A549 (cell line): ENCODE measurements around the gene SKI. TPM values are rescaled to one million over a fixed set of nuclear protein-coding genes. Genes with fewer than 3 reads are reported as not detected.

Experiments
- ATAC-seq, 2 experiments: fragments of 200-7000 bp in 1 of 2; fragments of >200 bp in 1 of 2; cut with Nextera tagmentation in 1 of 2; cut with Tn5 transposase in 1 of 2; 3 replicates each; pipeline versions ENCODE4 v1.8.0 to v1.9.1; 2018 to 2020; ENCODE audit warnings: mild to moderate bottlenecking in 1 of 2, moderate library complexity in 1 of 2
- CTCF ChIA-PET: fragments of 300-600 bp; sonication (Branson Sonifier 250); formaldehyde crosslinking; extraction: SDS; loops from one replicate; lab custom pipeline; 2021; ENCODE audit warnings: antibody characterized with exemption, inconsistent platforms; lab: Yijun Ruan, JAX
- POLR2A ChIA-PET: fragments of 350-600 bp; formaldehyde crosslinking; extraction: SDS; loops from one replicate; lab custom pipeline; 2021; ENCODE audit warnings: antibody characterized with exemption, inconsistent platforms; lab: Yijun Ruan, JAX
- DNase-seq, 2 experiments: peaks; one replicate each; pipeline versions ENCODE4 v3.0.0 to v3.0.0-alpha.2; 2011 to 2016; ENCODE audit warnings: low read depth in 1 of 2, low spot score in 1 of 2
- FAIRE-seq: peaks from 2 replicates; lab custom pipeline; 2011; peaks lifted over from hg19 to GRCh38; lab: Jason Lieb, UNC
- H3K27ac ChIP-seq, 2 experiments: fragments of >200 bp; sonication (Bioruptor Twin); formaldehyde crosslinking; 3 replicates each; pipeline ENCODE4 v1.5.1; 2016 to 2017
- H3K4me1 ChIP-seq: fragments of >200 bp; sonication (Bioruptor Twin); formaldehyde crosslinking; 3 replicates; pipeline ENCODE4 v1.6.1; 2016
- H3K4me2 ChIP-seq: fragments of >200 bp; sonication (Bioruptor Twin); formaldehyde crosslinking; 3 replicates; pipeline ENCODE4 v1.6.1; 2016
- H3K4me3 ChIP-seq: fragments of >200 bp; sonication (Bioruptor Twin); formaldehyde crosslinking; 3 replicates; pipeline ENCODE4 v1.5.1; 2016
- H3K9me3 ChIP-seq: fragments of >200 bp; sonication (Bioruptor Twin); formaldehyde crosslinking; 3 replicates; pipeline ENCODE4 v1.6.1; 2016
- CBX8 ChIP-seq: fragments of 200-600 bp; sonication (generic); IDR thresholded peaks from 2 replicates; pipeline ENCODE4 v1.6.1; 2016
- CEBPB ChIP-seq, 2 experiments: fragments of >200 bp in 1 of 2; sonication (Bioruptor Twin) in 1 of 2; formaldehyde crosslinking in 1 of 2; IDR thresholded peaks; 2 replicates each; pipeline ENCODE4 v1.6.1; 2012 to 2016
- CHD2 ChIP-seq: fragments of 150-350 bp; IDR thresholded peaks from 2 replicates; pipeline ENCODE4 v1.6.1; 2014; ENCODE audit warnings: low read length; ENCODE audit not compliant: partially characterized antibody
- CTCF ChIP-seq: fragments of >200 bp; sonication (Bioruptor Twin); formaldehyde crosslinking; IDR thresholded peaks from 3 replicates; pipeline ENCODE4 v1.5.1; 2016
- EHMT2 ChIP-seq: fragments of 200-600 bp; sonication (generic); IDR thresholded peaks from 2 replicates; pipeline ENCODE4 v1.6.1; 2016; ENCODE audit warnings: antibody characterized with exemption, low read depth, mild to moderate bottlenecking, moderate library complexity
- FOSL2 ChIP-seq, 2 experiments: fragments of 450-650 bp in 1 of 2; fragments of >200 bp in 1 of 2; sonication (Bioruptor Twin) in 1 of 2; formaldehyde crosslinking; IDR thresholded peaks; 2 replicates each; pipeline versions ENCODE4 v1.5.0 to v1.6.1; 2016 to 2020; ENCODE audit warnings: mild to moderate bottlenecking in 1 of 2, moderate library complexity in 1 of 2
- FOXS1 ChIP-seq: fragments of 250-450 bp; sonication (Bioruptor Pico); IDR thresholded peaks from 2 replicates; pipeline ENCODE4 v1.5.0; 2020; ENCODE audit warnings: mild to moderate bottlenecking, moderate library complexity
- GATA3 ChIP-seq: IDR thresholded peaks from 2 replicates; pipeline ENCODE4 v1.6.1; 2012; ENCODE audit warnings: borderline replicate concordance
- HDAC2 ChIP-seq: fragments of 200-600 bp; sonication (generic); IDR thresholded peaks from 2 replicates; pipeline ENCODE4 v1.6.1; 2016
- HEYL ChIP-seq: fragments of 250-450 bp; sonication (Bioruptor Pico); IDR thresholded peaks from 2 replicates; pipeline ENCODE4 v1.8.0; 2021; ENCODE audit warnings: mild to moderate bottlenecking, moderate library complexity
- HOXA7 ChIP-seq: fragments of 250-450 bp; sonication (Bioruptor Pico); IDR thresholded peaks from 2 replicates; pipeline ENCODE4 v1.5.0; 2020; ENCODE audit warnings: mild to moderate bottlenecking, moderate library complexity
- HOXB13 ChIP-seq: fragments of 250-450 bp; sonication (Bioruptor Pico); IDR thresholded peaks from 2 replicates; pipeline ENCODE4 v1.5.0; 2020; ENCODE audit warnings: low read depth, mild to moderate bottlenecking, moderate library complexity
- JUN ChIP-seq, 2 experiments: fragments of >200 bp; sonication (Bioruptor Twin); formaldehyde crosslinking; IDR thresholded peaks; 2 replicates in 1 of 2; 3 replicates in 1 of 2; pipeline ENCODE4 v1.6.1; 2016 to 2017
- MAFK ChIP-seq: fragments of 450-650 bp; IDR thresholded peaks from 2 replicates; pipeline ENCODE4 v1.6.1; 2014; ENCODE audit not compliant: partially characterized antibody
- NR3C1 ChIP-seq: fragments of >200 bp; sonication (Bioruptor Twin); formaldehyde crosslinking; IDR thresholded peaks from 3 replicates; pipeline ENCODE4 v1.6.1; 2017
- PBX3 ChIP-seq: IDR thresholded peaks from 2 replicates; pipeline ENCODE4 v1.6.1; 2012
- POLR2A ChIP-seq: IDR thresholded peaks from 2 replicates; pipeline ENCODE4 v1.6.1; 2012; ENCODE audit warnings: mild to moderate bottlenecking, low read length
- POLR2AphosphoS2 ChIP-seq: conservative IDR thresholded peaks from 2 replicates; pipeline ENCODE4 v1.6.1; 2012; ENCODE audit warnings: low read length, improper control_type of control experiment, inconsistent platforms
- RAD21 ChIP-seq, 2 experiments: fragments of >200 bp in 1 of 2; sonication (Bioruptor Twin) in 1 of 2; formaldehyde crosslinking in 1 of 2; IDR thresholded peaks in 1 of 2; conservative IDR thresholded peaks in 1 of 2; 2 replicates in 1 of 2; 3 replicates in 1 of 2; pipeline ENCODE4 v1.6.1; 2012 to 2018; ENCODE audit warnings: inconsistent platforms in 1 of 2
- RCOR1 ChIP-seq: fragments of 150-350 bp; IDR thresholded peaks from 2 replicates; pipeline ENCODE4 v1.6.1; 2014; ENCODE audit warnings: antibody characterized with exemption, low read length, low read depth
- SMC3 ChIP-seq: fragments of >200 bp; sonication (Bioruptor Twin); formaldehyde crosslinking; IDR thresholded peaks from 3 replicates; pipeline ENCODE4 v1.6.1; 2018; ENCODE audit warnings: inconsistent platforms
- TFCP2L1 ChIP-seq: fragments of 250-450 bp; sonication (Bioruptor Pico); IDR thresholded peaks from 2 replicates; pipeline ENCODE4 v1.5.0; 2021; ENCODE audit warnings: mild to moderate bottlenecking
- TP53 ChIP-seq: fragments of 250-450 bp; sonication (Bioruptor Pico); IDR thresholded peaks from 2 replicates; pipeline ENCODE4 v1.5.0; 2021; ENCODE audit warnings: mild to moderate bottlenecking, moderate library complexity
- USF2 ChIP-seq: fragments of 450-650 bp; IDR thresholded peaks from 2 replicates; pipeline ENCODE4 v1.6.1; 2014; ENCODE audit warnings: antibody characterized with exemption
- ZNF302 ChIP-seq: fragments of 250-450 bp; sonication (Bioruptor Pico); IDR thresholded peaks from 2 replicates; pipeline ENCODE4 v1.9.0; 2021; ENCODE audit warnings: inconsistent platforms, mild to moderate bottlenecking, moderate library complexity
- WGBS: methylation state at CpG from one replicate; pipeline ENCODE4 v1.1.6; 2017; ENCODE audit errors: missing lambda C conversion rate; 5-methylcytosine and 5-hydroxymethylcytosine counted together
- polyA plus RNA-seq, 4 experiments: library from polyadenylated mRNA; depleted of rRNA in 3 of 4; stranded (reverse); fragments of >200 nt; fragmentation: RNase III in 1 of 4; extraction: RNeasy Plus Mini Kit Qiagen cat#74134 plus additional on column Dnase treatment in 1 of 4; gene quantifications; 2 replicates in 3 of 4; 3 replicates in 1 of 4; pipeline ENCODE4 v1.2.3, GENCODE V29; 2011 to 2017

SKI gene
- polyA plus RNA-seq, 2 of the 4 experiments (the other 2 are of a cell fraction): 2.8 to 12.0 TPM

- no peak overlapping the region for H3K4me2 ChIP-seq
- FAIRE-seq (no peak), ATAC-seq (no peak), DNase-seq (no peak)
- CTCF ChIA-PET: interaction anchor here (1.5 kb wide), 1 partner anchor 31 kb away, joined by 3 read pairs; no protein-coding TSS in a partner anchor
- no peaks in the 10 kb centered on the region for H3K9me3 ChIP-seq
- 92% methylated on average over 7 of the region's 24 CpGs for WGBS
- H3K27ac ChIP-seq: no peak overlapping the region
- POLR2A ChIA-PET: no interaction called here
- TF ChIP-seq CBX8 (no peak), HEYL (no peak), USF2 (no peak), EHMT2 (no peak), POLR2AphosphoS2 (no peak), TP53 (no peak), POLR2A (no peak), PBX3 (no peak), SMC3 (no peak), CTCF (no peak), RAD21 (conservative IDR thresholded peaks at IDR 0.05 in 1 of 2, IDR thresholded peaks at IDR 0.05 in 1 of 2) (no peak), CEBPB (IDR thresholded peaks at IDR 0.05) (no peak), GATA3 (no peak), HOXB13 (CRISPR knock-in tag) (no peak), FOXS1 (CRISPR knock-in tag) (no peak), HOXA7 (CRISPR knock-in tag) (no peak), CHD2 (no peak), RCOR1 (no peak), FOSL2 (IDR thresholded peaks at IDR 0.05) (no peak), FOSL2 (CRISPR knock-in tag; IDR thresholded peaks at IDR 0.05) (no peak), MAFK (no peak)
- H3K4me1 ChIP-seq: peaks cover 32% of the 10 kb centered on the region
- no peak overlapping the region for H3K4me3 ChIP-seq
Observed at GRCh38 chr1:2274231-2274928, 46.3 kb downstream of the SKI start.

- no peak for TF ChIP-seq ZNF302 (CRISPR knock-in tag)
- TF ChIP-seq TFCP2L1 (CRISPR knock-in tag): no peak
- TF ChIP-seq SMC3: no peak
- TF ChIP-seq POLR2AphosphoS2: no peak
- no peak for TF ChIP-seq HOXA7 (CRISPR knock-in tag)
- no peak for TF ChIP-seq EHMT2
- TF ChIP-seq JUN (IDR thresholded peaks at IDR 0.05): no peak
- no peak for TF ChIP-seq CBX8
- no peak for TF ChIP-seq HDAC2
- TF ChIP-seq NR3C1: no peak
- H3K27ac ChIP-seq: no peak overlapping the region
- ChIA-PET POLR2A (no interaction called here), CTCF (interaction anchor here (0.6 to 1.5 kb wide), 2 partner anchors 31 to 165 kb away, joined by 3 read pairs; no protein-coding TSS in a partner anchor)
- no peaks in the 10 kb centered on the region for H3K9me3 ChIP-seq
- no peak for FAIRE-seq
- peaks cover 38% of the 10 kb centered on the region for H3K4me1 ChIP-seq
- no peak for DNase-seq
- 93% methylated on average over 8 of the region's 21 CpGs for WGBS
- H3K4me2 ChIP-seq: no peak overlapping the region
- ATAC-seq: no peak
- no peak overlapping the region for H3K4me3 ChIP-seq
Observed at GRCh38 chr1:2274929-2275475, 46.9 kb downstream of the SKI start.
